Natural killer cell (primary cell): ENCODE data around the gene THSD4. TPM values are rescaled to one million over a fixed set of nuclear protein-coding genes. Genes with fewer than 3 reads are reported as not detected.

Experiments
- ATAC-seq, 3 donors: fragments of 150-1000 bp in 2 of 3; fragments of 200-7000 bp in 1 of 3; cut with Tn5 transposase; 1 replicate in 1 of 3; 2 replicates in 2 of 3; pipeline ENCODE4 v1.10.0; 2021; ENCODE audit warnings: mild to moderate bottlenecking in 2 of 3, moderate library complexity in 2 of 3
- DNase-seq, 2 donors: peaks; one replicate each; pipeline versions ENCODE4 v3.0.0 to v3.0.0-alpha.2; 2013 to 2021; ENCODE audit warnings: mixed read lengths in 1 of 2
- H3K27ac ChIP-seq: one replicate; pipeline ENCODE4 v1.5.1; 2013; ENCODE audit warnings: mild to moderate bottlenecking, low read length
- H3K27me3 ChIP-seq: one replicate; pipeline ENCODE4 v1.6.1; 2013; ENCODE audit warnings: low read length; ENCODE audit not compliant: control insufficient read depth, insufficient read depth
- H3K36me3 ChIP-seq: one replicate; pipeline ENCODE4 v1.6.1; 2013; ENCODE audit warnings: low read length; ENCODE audit not compliant: control insufficient read depth, insufficient read depth
- H3K4me1 ChIP-seq: one replicate; pipeline ENCODE4 v1.6.1; 2013; ENCODE audit warnings: low read length; ENCODE audit not compliant: control insufficient read depth, insufficient read depth
- H3K4me3 ChIP-seq: one replicate; pipeline ENCODE4 v1.5.1; 2013; ENCODE audit warnings: low read length
- H3K9me3 ChIP-seq: one replicate; pipeline ENCODE4 v1.6.1; 2013; ENCODE audit warnings: low read length; ENCODE audit not compliant: control insufficient read depth, insufficient read depth
- H3K27ac Mint-ChIP-seq, 2 donors: one replicate each; pipeline ENCODE4 v1.8.0; 2022; ENCODE audit warnings: mild to moderate bottlenecking in 2 of 2, mixed read lengths in 2 of 2, moderate library complexity in 1 of 2
- H3K27me3 Mint-ChIP-seq, 2 donors: one replicate each; pipeline ENCODE4 v1.8.0; 2022; ENCODE audit warnings: low read depth in 2 of 2, mixed read lengths in 2 of 2
- H3K36me3 Mint-ChIP-seq: one replicate; pipeline ENCODE4 v1.8.0; 2022; ENCODE audit warnings: mixed read lengths
- H3K4me1 Mint-ChIP-seq, 2 donors: one replicate each; pipeline ENCODE4 v1.8.0; 2022; ENCODE audit warnings: mixed read lengths in 2 of 2
- H3K4me3 Mint-ChIP-seq: one replicate; pipeline ENCODE4 v1.8.0; 2022; ENCODE audit warnings: mild to moderate bottlenecking, moderate library complexity, mixed read lengths
- H3K9me3 Mint-ChIP-seq, 2 donors: one replicate each; pipeline ENCODE4 v1.8.0; 2022; ENCODE audit warnings: mixed read lengths in 2 of 2
- WGBS: methylation state at CpG from one replicate; pipeline ENCODE4 v1.1.7; 2013; ENCODE audit warnings: missing lambda C conversion rate; ENCODE audit not compliant: insufficient coverage; 5-methylcytosine and 5-hydroxymethylcytosine counted together
- intact Hi-C: fragments of 100-400 bp; cut with micrococcal nuclease; formaldehyde crosslinking; loops from one replicate; pipeline ENCODE4 v1.14.2; 2022
- total RNA-seq, 4 donors: library from RNA; stranded (reverse); fragments of 120-200 nt in 1 of 4; gene quantifications; one replicate each; pipeline versions ENCODE4 v1.2.3 to v1.2.4, GENCODE V29; 2013 to 2022
- TF ChIP-seq, protein P1 (sequence below): fragments of 200-600 bp; IDR thresholded peaks from one replicate; pipeline ENCODE4 v1.8.0; 2022; ENCODE audit warnings: antibody characterized with exemption

THSD4 gene
- total RNA-seq, 3 donors from 2014 or later (not counting 1 experiment from before 2014, with no cell fraction given), result not detected

DNA sequence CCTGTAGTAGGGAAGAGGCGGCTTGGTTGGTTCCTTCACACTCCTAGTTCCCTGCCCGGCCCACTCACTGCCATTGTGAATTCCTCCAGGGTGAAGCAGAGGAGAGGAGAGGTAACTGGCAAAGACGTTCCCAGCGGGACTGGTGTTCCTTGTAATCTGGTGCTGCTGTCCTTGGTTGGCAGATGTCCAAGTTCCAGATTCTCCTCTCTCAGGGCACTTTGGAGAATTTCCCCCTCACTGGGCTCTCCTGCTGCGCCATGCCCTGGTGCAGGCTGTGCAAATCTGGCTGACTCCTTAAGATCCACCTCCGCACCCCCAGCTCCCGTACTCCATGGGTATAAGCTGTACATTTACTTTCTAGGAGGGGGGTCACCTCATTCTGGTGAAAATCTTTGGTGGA, 37.3 kb downstream of the THSD4 start:
- no peak for DNase-seq
- Mint-ChIP-seq H3K4me1 (no peaks in the 10 kb centered on the region), H3K4me3 (no peak overlapping the region), H3K36me3 (no peaks in the 10 kb centered on the region), H3K9me3 (no peaks in the 10 kb centered on the region), H3K27me3 (peaks cover 5 to 10% of the 10 kb centered on the region in 2 donors), H3K27ac (no peak overlapping the region)
- intact Hi-C loops, result no loop called here
- WGBS, result 93% methylated on average over 7 of the region's 7 CpGs
- H3K27ac ChIP-seq, result no peak overlapping the region
- no peaks in the 10 kb centered on the region for H3K27me3 ChIP-seq
- no peak for ATAC-seq
- H3K36me3 ChIP-seq, result no peaks in the 10 kb centered on the region
- no peak overlapping the region for H3K4me3 ChIP-seq
- no peaks in the 10 kb centered on the region for H3K9me3 ChIP-seq
- no peaks in the 10 kb centered on the region for H3K4me1 ChIP-seq
- TF ChIP-seq, protein P1, sequence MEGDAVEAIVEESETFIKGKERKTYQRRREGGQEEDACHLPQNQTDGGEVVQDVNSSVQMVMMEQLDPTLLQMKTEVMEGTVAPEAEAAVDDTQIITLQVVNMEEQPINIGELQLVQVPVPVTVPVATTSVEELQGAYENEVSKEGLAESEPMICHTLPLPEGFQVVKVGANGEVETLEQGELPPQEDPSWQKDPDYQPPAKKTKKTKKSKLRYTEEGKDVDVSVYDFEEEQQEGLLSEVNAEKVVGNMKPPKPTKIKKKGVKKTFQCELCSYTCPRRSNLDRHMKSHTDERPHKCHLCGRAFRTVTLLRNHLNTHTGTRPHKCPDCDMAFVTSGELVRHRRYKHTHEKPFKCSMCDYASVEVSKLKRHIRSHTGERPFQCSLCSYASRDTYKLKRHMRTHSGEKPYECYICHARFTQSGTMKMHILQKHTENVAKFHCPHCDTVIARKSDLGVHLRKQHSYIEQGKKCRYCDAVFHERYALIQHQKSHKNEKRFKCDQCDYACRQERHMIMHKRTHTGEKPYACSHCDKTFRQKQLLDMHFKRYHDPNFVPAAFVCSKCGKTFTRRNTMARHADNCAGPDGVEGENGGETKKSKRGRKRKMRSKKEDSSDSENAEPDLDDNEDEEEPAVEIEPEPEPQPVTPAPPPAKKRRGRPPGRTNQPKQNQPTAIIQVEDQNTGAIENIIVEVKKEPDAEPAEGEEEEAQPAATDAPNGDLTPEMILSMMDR, result no peak

GRCh38 chr15:71153823-71154524, 38.7 kb downstream of the THSD4 start:
- Histone ChIP-seq H3K4me3 (no peak overlapping the region), H3K27ac (no peak overlapping the region), H3K4me1 (no peaks in the 10 kb centered on the region), H3K36me3 (no peaks in the 10 kb centered on the region), H3K9me3 (no peaks in the 10 kb centered on the region), H3K27me3 (no peaks in the 10 kb centered on the region)
- no peak for ATAC-seq
- no peaks in the 10 kb centered on the region for H3K36me3 Mint-ChIP-seq
- no peak overlapping the region for H3K4me3 Mint-ChIP-seq
- 71% methylated on average over 8 of the region's 8 CpGs for WGBS
- intact Hi-C loops, result no loop called here
- peaks cover 13 to 21% of the 10 kb centered on the region in 2 donors for H3K27me3 Mint-ChIP-seq
- no peak for DNase-seq
- H3K27ac Mint-ChIP-seq, result no peak overlapping the region
- TF ChIP-seq, protein P1, result no peak
- H3K4me1 Mint-ChIP-seq, result no peaks in the 10 kb centered on the region
- H3K9me3 Mint-ChIP-seq, result no peaks in the 10 kb centered on the region

DNA sequence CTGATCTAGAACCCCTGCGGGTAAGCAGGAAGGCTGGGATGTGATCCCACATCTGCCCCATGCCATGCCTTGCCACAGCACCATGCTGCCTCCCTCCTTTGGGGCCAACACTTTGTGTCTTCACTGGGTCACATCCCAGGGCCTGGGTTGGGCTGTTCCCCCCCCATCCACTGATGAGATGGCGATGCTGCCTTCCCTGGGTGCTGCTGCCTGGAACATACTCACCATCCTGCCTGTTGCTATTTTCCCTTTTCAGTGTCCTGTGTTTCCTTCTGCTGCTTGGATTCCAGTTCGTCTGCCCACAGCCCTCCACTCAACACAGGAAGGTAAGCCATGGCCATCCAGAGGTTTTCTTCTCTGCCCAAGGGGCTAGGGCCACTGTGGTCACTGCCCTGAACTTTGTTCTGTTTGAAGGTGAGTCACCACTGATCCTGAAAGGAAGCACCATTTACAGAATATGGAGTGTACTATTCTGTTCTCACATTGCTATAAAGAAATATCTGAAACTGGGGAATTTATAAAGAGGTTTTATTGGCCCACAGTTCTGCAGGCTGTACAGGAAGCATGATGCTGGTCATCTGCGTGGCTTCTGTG, 39.4 kb downstream of the THSD4 start:
- Histone ChIP-seq H3K27ac (no peak overlapping the region), H3K4me3 (no peak overlapping the region), H3K9me3 (no peaks in the 10 kb centered on the region), H3K27me3 (peaks cover 2% of the 10 kb centered on the region), H3K4me1 (no peaks in the 10 kb centered on the region), H3K36me3 (no peaks in the 10 kb centered on the region)
- Mint-ChIP-seq H3K4me3 (no peak overlapping the region), H3K9me3 (no peaks in the 10 kb centered on the region), H3K27ac (no peak overlapping the region), H3K4me1 (no peaks in the 10 kb centered on the region), H3K27me3 (peaks cover 14 to 26% of the 10 kb centered on the region in 2 donors), H3K36me3 (no peaks in the 10 kb centered on the region)
- 69% methylated on average over 4 of the region's 4 CpGs for WGBS
- intact Hi-C loops, result no loop called here
- DNase-seq, result no peak
- TF ChIP-seq, protein P1, result no peak
- no peak for ATAC-seq
